Stimulated activated CD4-positive, alpha-beta T cell treated with anti-CD3 and anti-CD28 coated beads, Interleukin-15, amount 100 ng/mL, for 48 hours (primary cell): ENCODE data around the gene CNTN5.

Experiments
- DNase-seq, 2 donors: peaks; one replicate each; pipeline ENCODE4 v3.0.0-alpha.2; 2020; ENCODE audit warnings: low read depth in 2 of 2

CNTN5 gene

GRCh38 chr11:99925968-99926367 is 905.2 kb downstream of the CNTN5 start:
- DNase-seq = no peak

GRCh38 chr11:99932684-99933083 is 911.9 kb downstream of the CNTN5 start:
- DNase-seq = no peak

GRCh38 chr11:99934008-99934407 is 913.3 kb downstream of the CNTN5 start:
- DNase-seq = no peak

GRCh38 chr11:99937330-99937729 is 916.6 kb downstream of the CNTN5 start:
- DNase-seq = no peak

- no peak for DNase-seq
Observed at GRCh38 chr11:99952816-99953215, 932.1 kb downstream of the CNTN5 start.

- DNase-seq = no peak
Observed at GRCh38 chr11:99960536-99960935, 939.8 kb downstream of the CNTN5 start.

- no peak for DNase-seq
Observed at GRCh38 chr11:99968336-99968735, 947.6 kb downstream of the CNTN5 start.

- no peak for DNase-seq
Observed at GRCh38 chr11:99973993-99974392, 953.2 kb downstream of the CNTN5 start.

GRCh38 chr11:99979042-99979441 is 958.3 kb downstream of the CNTN5 start:
- DNase-seq = no peak

GRCh38 chr11:99987821-99988470 is 967.2 kb downstream of the CNTN5 start:
- DNase-seq = no peak

- no peak for DNase-seq
Observed at GRCh38 chr11:99988471-99988837, 967.7 kb downstream of the CNTN5 start.

- DNase-seq = no peak
Observed at GRCh38 chr11:100003985-100004384, 983.2 kb downstream of the CNTN5 start.

- DNase-seq = no peak
Observed at GRCh38 chr11:100004541-100004940, 983.8 kb downstream of the CNTN5 start.

GRCh38 chr11:100008417-100008816 is 987.7 kb downstream of the CNTN5 start:
- no peak for DNase-seq

GRCh38 chr11:100009728-100010127 is 989.0 kb downstream of the CNTN5 start:
- DNase-seq = no peak

GRCh38 chr11:100010393-100010792 is 989.6 kb downstream of the CNTN5 start:
- DNase-seq = no peak

- DNase-seq = no peak
Observed at GRCh38 chr11:100011697-100012096, 990.9 kb downstream of the CNTN5 start.

GRCh38 chr11:100013011-100013410 is 992.3 kb downstream of the CNTN5 start:
- DNase-seq = no peak

- no peak for DNase-seq
Observed at GRCh38 chr11:100031973-100032372, 1011.2 kb downstream of the CNTN5 start.

- no peak for DNase-seq
Observed at GRCh38 chr11:100061006-100061405, 1040.3 kb downstream of the CNTN5 start.

GRCh38 chr11:100066399-100066798 is 1045.7 kb downstream of the CNTN5 start:
- DNase-seq = no peak

GRCh38 chr11:100068116-100068515 is 1047.4 kb downstream of the CNTN5 start:
- DNase-seq = no peak

- DNase-seq = no peak
Observed at GRCh38 chr11:100072131-100072530, 1051.4 kb downstream of the CNTN5 start.

GRCh38 chr11:100080381-100080780 is 1059.6 kb downstream of the CNTN5 start:
- no peak for DNase-seq
